Tibial nerve (tissue), 4 donors: Measurements from ENCODE around the gene TYMS. TPM values are rescaled to one million over a fixed set of nuclear protein-coding genes. Genes with fewer than 3 reads are reported as not detected.
A peak's percentile ranks its signal among the peaks of the same experiment; 100 is the strongest.

Experiments used
- DNase-seq, 2 donors: peaks; one replicate each; pipeline ENCODE4 v3.0.0-alpha.2; 2019; ENCODE audit warnings: low spot score in 2 of 2
- H3K27ac ChIP-seq, 4 donors: fragments of 200-600 bp; sonication (generic) in 3 of 4; one replicate each; pipeline ENCODE4 v1.5.1; 2017 to 2019; ENCODE audit warnings: mild to moderate bottlenecking in 1 of 4
- H3K27me3 ChIP-seq, 2 donors: fragments of 200-600 bp; sonication (generic) in 1 of 2; one replicate each; pipeline versions ENCODE4 v1.5.1 to v1.6.0; 2017 to 2019
- H3K36me3 ChIP-seq, 3 donors: fragments of 200-600 bp; sonication (generic); one replicate each; pipeline ENCODE4 v1.5.1; 2018 to 2019
- H3K4me1 ChIP-seq, 4 donors: fragments of 200-600 bp; sonication (generic) in 3 of 4; one replicate each; pipeline ENCODE4 v1.5.1; 2017 to 2019
- H3K4me3 ChIP-seq, 4 donors: fragments of 200-600 bp; sonication (generic) in 3 of 4; one replicate each; pipeline ENCODE4 v1.5.1; 2017 to 2019; ENCODE audit warnings: mild to moderate bottlenecking in 1 of 4, moderate library complexity in 1 of 4
- H3K9me3 ChIP-seq, 4 donors: fragments of 200-600 bp; sonication (generic) in 3 of 4; one replicate each; pipeline ENCODE4 v1.5.1; 2017 to 2019
- CTCF ChIP-seq, 5 experiments: fragments of 200-600 bp in 3 of 5; fragments of 450-650 bp in 2 of 5; sonication (generic) in 3 of 5; IDR thresholded peaks; one replicate each; pipeline ENCODE4 v1.5.1; 2016 to 2019; ENCODE audit warnings: antibody characterized with exemption in 5 of 5, mild to moderate bottlenecking in 3 of 5, moderate library complexity in 2 of 5
- EP300 ChIP-seq, 2 donors: sonication (generic); formaldehyde crosslinking; IDR thresholded peaks; one replicate each; pipeline ENCODE4 v1.6.1; 2017; ENCODE audit warnings: antibody characterized with exemption in 2 of 2, mild to moderate bottlenecking in 1 of 2
- POLR2A ChIP-seq, 2 donors: fragments of 450-650 bp; IDR thresholded peaks; one replicate each; pipeline ENCODE4 v1.6.1; 2017; ENCODE audit warnings: antibody characterized with exemption in 2 of 2, mild to moderate bottlenecking in 2 of 2, moderate library complexity in 2 of 2
- WGBS, 2 donors: methylation state at CpG; one replicate each; pipeline ENCODE4 v1.1.5; 2018; 5-methylcytosine and 5-hydroxymethylcytosine counted together
- total RNA-seq, 4 donors: library from RNA; depleted of rRNA; stranded (reverse); fragments of >200 nt; gene quantifications; one replicate each; pipeline ENCODE4 v1.1.0, GENCODE V29; 2016

The TYMS gene
- total RNA-seq, 4 donors from 2014 or later: 0.84 to 4.2 (median 0.90) TPM; not detected in 1

GRCh38 chr18:653512-653911 is 3.9 kb upstream of the TYMS start:
- Histone ChIP-seq H3K4me3 (no peak overlapping the region), H3K27me3 (peaks cover 0 to 46% of the 10 kb centered on the region in 2 donors), H3K36me3 (no peaks in the 10 kb centered on the region), H3K4me1 (peaks cover 0 to 15% (median 3%) of the 10 kb centered on the region in 4 donors), H3K9me3 (peaks cover 0 to 4% (median 0%) of the 10 kb centered on the region in 4 donors), H3K27ac (no peak overlapping the region)
- DNase-seq: no peak
- WGBS, 2 donors: 91 to 92% methylated on average over 2 of the region's 2 CpGs
- TF ChIP-seq CTCF (IDR thresholded peaks at IDR 0.05): no peak
- no peak for TF ChIP-seq POLR2A (IDR thresholded peaks at IDR 0.05)
- TF ChIP-seq EP300 (IDR thresholded peaks at IDR 0.05): no peak

- H3K27ac ChIP-seq: no peak overlapping the region
- no peak for DNase-seq
- no peaks in the 10 kb centered on the region for H3K36me3 ChIP-seq
- TF ChIP-seq CTCF (IDR thresholded peaks at IDR 0.05): no peak
- no peak for TF ChIP-seq EP300 (IDR thresholded peaks at IDR 0.05)
- TF ChIP-seq POLR2A (IDR thresholded peaks at IDR 0.05): no peak
- H3K4me3 ChIP-seq: no peak overlapping the region
- 91 to 93% methylated on average over 4 of the region's 4 CpGs for WGBS, 2 donors
- peaks cover 0 to 4% (median 0%) of the 10 kb centered on the region in 4 donors for H3K9me3 ChIP-seq
- H3K4me1 ChIP-seq: peaks cover 0 to 19% (median 3%) of the 10 kb centered on the region in 4 donors
- H3K27me3 ChIP-seq: peaks cover 0 to 52% of the 10 kb centered on the region in 2 donors
Measured at GRCh38 chr18:654601-655000, 2.9 kb upstream of the TYMS start.

GRCh38 chr18:655445-655844 is 2.0 kb upstream of the TYMS start:
- WGBS, 2 donors: 83 to 87% methylated on average over 6 of the region's 6 CpGs
- no peaks in the 10 kb centered on the region for H3K36me3 ChIP-seq
- no peak overlapping the region for H3K27ac ChIP-seq
- peaks cover 0 to 19% (median 3%) of the 10 kb centered on the region in 4 donors for H3K4me1 ChIP-seq
- no peak for DNase-seq
- no peak overlapping the region for H3K4me3 ChIP-seq
- TF ChIP-seq CTCF (IDR thresholded peaks at IDR 0.05) (no peak), EP300 (IDR thresholded peaks at IDR 0.05) (no peak), POLR2A (IDR thresholded peaks at IDR 0.05) (no peak)
- H3K9me3 ChIP-seq: peaks cover 0 to 4% (median 0%) of the 10 kb centered on the region in 4 donors
- peaks cover 0 to 52% of the 10 kb centered on the region in 2 donors for H3K27me3 ChIP-seq

GRCh38 chr18:658001-658946 is 821 bp downstream of the TYMS start:
- H3K9me3 ChIP-seq: peaks cover 0 to 4% (median 0%) of the 10 kb centered on the region in 4 donors
- peaks cover 0 to 45% of the 10 kb centered on the region in 2 donors for H3K27me3 ChIP-seq
- H3K4me1 ChIP-seq: peaks cover 0 to 19% (median 3%) of the 10 kb centered on the region in 4 donors
- WGBS, 2 donors: 2 to 3% methylated on average over 48 to 65 of the region's 72 CpGs
- no peak for TF ChIP-seq EP300 (IDR thresholded peaks at IDR 0.05)
- TF ChIP-seq CTCF (IDR thresholded peaks at IDR 0.05): no peak
- no peak for TF ChIP-seq POLR2A (IDR thresholded peaks at IDR 0.05)
- H3K36me3 ChIP-seq: no peaks in the 10 kb centered on the region
- H3K27ac ChIP-seq: peak overlapping the region in 1 of 4 donors; percentile 50
- peak; percentile 56 to 70 for DNase-seq
- peak overlapping the region; percentile 43 to 64 (median 61) for H3K4me3 ChIP-seq
